ENCODE data around the gene WDR43.

Gene WDR43

DNA sequence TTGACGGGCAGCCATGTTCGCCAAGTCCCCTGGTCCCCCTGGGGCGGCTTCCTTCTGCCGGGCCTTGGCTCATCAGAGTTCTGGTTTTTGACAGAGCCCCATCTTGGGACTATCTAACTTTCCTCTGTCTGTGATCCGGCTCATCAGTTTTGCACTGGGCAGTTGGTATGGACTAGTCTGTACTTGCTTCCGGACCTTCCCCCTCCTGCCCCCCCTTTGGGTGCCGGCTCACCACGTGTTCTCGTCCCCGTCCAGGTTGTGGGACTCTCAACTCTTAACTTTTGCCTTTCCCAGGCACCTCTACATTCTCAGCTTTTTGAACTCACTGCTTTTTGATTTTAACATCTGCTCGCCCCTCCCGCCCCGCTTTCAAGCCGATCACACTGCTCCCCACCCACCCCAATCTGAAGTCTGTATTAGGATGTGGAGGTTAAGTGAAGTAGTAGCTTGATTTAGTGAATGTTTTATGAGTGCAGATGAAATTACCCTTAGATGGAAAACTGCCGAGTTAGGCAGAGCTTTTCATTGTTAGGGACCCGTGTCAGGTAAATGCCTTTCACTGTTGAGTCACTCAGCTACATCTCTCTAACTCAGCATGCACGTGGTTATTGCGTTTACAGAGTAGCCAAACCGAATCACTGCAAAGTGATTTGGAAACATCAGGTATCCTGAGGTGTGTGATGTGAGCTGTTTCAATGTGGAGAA lies 874 bp downstream of the WDR43 start (continued):
- TF ChIP-seq, protein P1, sequence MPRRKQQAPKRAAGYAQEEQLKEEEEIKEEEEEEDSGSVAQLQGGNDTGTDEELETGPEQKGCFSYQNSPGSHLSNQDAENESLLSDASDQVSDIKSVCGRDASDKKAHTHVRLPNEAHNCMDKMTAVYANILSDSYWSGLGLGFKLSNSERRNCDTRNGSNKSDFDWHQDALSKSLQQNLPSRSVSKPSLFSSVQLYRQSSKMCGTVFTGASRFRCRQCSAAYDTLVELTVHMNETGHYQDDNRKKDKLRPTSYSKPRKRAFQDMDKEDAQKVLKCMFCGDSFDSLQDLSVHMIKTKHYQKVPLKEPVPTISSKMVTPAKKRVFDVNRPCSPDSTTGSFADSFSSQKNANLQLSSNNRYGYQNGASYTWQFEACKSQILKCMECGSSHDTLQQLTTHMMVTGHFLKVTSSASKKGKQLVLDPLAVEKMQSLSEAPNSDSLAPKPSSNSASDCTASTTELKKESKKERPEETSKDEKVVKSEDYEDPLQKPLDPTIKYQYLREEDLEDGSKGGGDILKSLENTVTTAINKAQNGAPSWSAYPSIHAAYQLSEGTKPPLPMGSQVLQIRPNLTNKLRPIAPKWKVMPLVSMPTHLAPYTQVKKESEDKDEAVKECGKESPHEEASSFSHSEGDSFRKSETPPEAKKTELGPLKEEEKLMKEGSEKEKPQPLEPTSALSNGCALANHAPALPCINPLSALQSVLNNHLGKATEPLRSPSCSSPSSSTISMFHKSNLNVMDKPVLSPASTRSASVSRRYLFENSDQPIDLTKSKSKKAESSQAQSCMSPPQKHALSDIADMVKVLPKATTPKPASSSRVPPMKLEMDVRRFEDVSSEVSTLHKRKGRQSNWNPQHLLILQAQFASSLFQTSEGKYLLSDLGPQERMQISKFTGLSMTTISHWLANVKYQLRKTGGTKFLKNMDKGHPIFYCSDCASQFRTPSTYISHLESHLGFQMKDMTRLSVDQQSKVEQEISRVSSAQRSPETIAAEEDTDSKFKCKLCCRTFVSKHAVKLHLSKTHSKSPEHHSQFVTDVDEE (CRISPR knock-in tag; IDR thresholded peaks at IDR 0.05), result no peak
- TF ChIP-seq ARNTL (CRISPR knock-in tag; IDR thresholded peaks at IDR 0.05; ENCODE audit: borderline replicate concordance, low read depth), result no peak
- no peak for TF ChIP-seq ZFP30 (CRISPR knock-in tag; IDR thresholded peaks at IDR 0.05)
- TF ChIP-seq ZNF8 (CRISPR knock-in tag; IDR thresholded peaks at IDR 0.05), result no peak

DNA sequence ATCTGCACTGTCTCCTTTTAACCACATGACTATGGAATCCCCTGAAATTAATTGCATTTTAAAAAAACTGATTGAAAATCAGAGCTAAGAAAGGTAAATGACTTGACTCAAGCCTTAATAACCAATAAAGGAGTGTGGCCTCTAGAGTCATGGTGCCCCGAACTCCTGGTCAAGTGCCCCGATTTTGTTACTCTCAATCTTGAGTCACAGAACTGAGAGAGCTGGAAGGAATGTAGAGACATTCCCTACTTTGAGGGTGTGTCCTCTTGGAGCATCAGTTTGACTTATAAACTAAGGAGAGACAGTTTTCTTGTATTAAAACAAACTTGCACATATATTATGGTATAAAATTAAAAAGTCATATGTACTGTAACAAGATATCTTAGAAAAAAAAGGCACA lies 2.4 kb downstream of the WDR43 start:
- TF ChIP-seq ZNF70 (CRISPR knock-in tag; IDR thresholded peaks at IDR 0.05), result no peak
- TF ChIP-seq ZNF565 (CRISPR knock-in tag; conservative IDR thresholded peaks at IDR 0.05; ENCODE audit: low read depth), result no peak
- TF ChIP-seq ZNF8 (CRISPR knock-in tag; IDR thresholded peaks at IDR 0.05), result no peak
- no peak for TF ChIP-seq OSR1 (CRISPR knock-in tag; IDR thresholded peaks at IDR 0.05)
- no peak for TF ChIP-seq GLIS3 (CRISPR knock-in tag; IDR thresholded peaks at IDR 0.05)
- no peak for TF ChIP-seq ESRRG (CRISPR knock-in tag; IDR thresholded peaks at IDR 0.05)
- TF ChIP-seq TOX (CRISPR knock-in tag; IDR thresholded peaks at IDR 0.05; ENCODE audit: borderline replicate concordance), result no peak
- TF ChIP-seq ZFP3 (CRISPR knock-in tag; IDR thresholded peaks at IDR 0.05), result no peak
- TF ChIP-seq, protein P2, sequence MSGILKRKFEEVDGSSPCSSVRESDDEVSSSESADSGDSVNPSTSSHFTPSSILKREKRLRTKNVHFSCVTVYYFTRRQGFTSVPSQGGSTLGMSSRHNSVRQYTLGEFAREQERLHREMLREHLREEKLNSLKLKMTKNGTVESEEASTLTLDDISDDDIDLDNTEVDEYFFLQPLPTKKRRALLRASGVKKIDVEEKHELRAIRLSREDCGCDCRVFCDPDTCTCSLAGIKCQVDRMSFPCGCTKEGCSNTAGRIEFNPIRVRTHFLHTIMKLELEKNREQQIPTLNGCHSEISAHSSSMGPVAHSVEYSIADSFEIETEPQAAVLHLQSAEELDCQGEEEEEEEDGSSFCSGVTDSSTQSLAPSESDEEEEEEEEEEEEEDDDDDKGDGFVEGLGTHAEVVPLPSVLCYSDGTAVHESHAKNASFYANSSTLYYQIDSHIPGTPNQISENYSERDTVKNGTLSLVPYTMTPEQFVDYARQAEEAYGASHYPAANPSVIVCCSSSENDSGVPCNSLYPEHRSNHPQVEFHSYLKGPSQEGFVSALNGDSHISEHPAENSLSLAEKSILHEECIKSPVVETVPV (CRISPR knock-in tag; IDR thresholded peaks at IDR 0.05), result no peak
- TF ChIP-seq PPARA (CRISPR knock-in tag; IDR thresholded peaks at IDR 0.05; ENCODE audit: borderline replicate concordance), result no peak
- no peak for TF ChIP-seq ZFP30 (CRISPR knock-in tag; IDR thresholded peaks at IDR 0.05)
- TF ChIP-seq, protein P3, sequence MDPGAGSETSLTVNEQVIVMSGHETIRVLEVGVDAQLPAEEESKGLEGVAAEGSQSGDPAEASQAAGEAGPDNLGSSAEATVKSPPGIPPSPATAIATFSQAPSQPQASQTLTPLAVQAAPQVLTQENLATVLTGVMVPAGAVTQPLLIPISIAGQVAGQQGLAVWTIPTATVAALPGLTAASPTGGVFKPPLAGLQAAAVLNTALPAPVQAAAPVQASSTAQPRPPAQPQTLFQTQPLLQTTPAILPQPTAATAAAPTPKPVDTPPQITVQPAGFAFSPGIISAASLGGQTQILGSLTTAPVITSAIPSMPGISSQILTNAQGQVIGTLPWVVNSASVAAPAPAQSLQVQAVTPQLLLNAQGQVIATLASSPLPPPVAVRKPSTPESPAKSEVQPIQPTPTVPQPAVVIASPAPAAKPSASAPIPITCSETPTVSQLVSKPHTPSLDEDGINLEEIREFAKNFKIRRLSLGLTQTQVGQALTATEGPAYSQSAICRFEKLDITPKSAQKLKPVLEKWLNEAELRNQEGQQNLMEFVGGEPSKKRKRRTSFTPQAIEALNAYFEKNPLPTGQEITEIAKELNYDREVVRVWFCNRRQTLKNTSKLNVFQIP (CRISPR knock-in tag; IDR thresholded peaks at IDR 0.05; ENCODE audit: borderline replicate concordance, low read depth), result no peak
- no peak for TF ChIP-seq SNAI2 (CRISPR knock-in tag; IDR thresholded peaks at IDR 0.05)
- no peak for TF ChIP-seq ZC3H10 (CRISPR knock-in tag; IDR thresholded peaks at IDR 0.05)
- no peak for ATAC-seq

DNA sequence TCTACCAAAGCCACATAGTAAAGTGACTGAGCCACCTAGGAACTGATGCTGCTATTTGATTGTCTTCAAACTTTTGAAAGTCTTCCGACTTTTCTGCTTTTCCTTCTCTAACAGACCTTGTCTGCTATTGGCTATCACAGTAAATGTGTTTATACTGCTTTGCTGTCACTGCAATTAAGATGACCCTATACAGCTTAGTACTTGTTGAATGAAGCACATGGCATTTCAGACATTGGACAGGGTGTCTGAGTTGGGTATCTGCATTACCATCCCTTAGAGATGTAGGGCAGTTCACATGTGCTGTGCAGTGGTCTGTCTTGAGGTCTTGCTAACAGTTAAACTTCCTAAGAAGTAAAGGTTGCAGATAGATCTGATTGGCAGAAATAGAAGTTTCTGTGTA lies 3.6 kb downstream of the WDR43 start:
- TF ChIP-seq TCF4 (CRISPR knock-in tag; IDR thresholded peaks at IDR 0.05; ENCODE audit: borderline replicate concordance) (no peak), SNAI2 (CRISPR knock-in tag; IDR thresholded peaks at IDR 0.05) (no peak), ISL1 (CRISPR knock-in tag; IDR thresholded peaks at IDR 0.05) (no peak), ZNF8 (CRISPR knock-in tag; IDR thresholded peaks at IDR 0.05) (no peak), ZC3H10 (CRISPR knock-in tag; IDR thresholded peaks at IDR 0.05) (no peak), TOX (CRISPR knock-in tag; IDR thresholded peaks at IDR 0.05; ENCODE audit: borderline replicate concordance) (no peak), ARNTL (CRISPR knock-in tag; IDR thresholded peaks at IDR 0.05; ENCODE audit: borderline replicate concordance, low read depth) (no peak), CSDC2 (CRISPR knock-in tag; IDR thresholded peaks at IDR 0.05) (no peak)
- TF ChIP-seq, protein P1 (CRISPR knock-in tag; IDR thresholded peaks at IDR 0.05), result no peak
- TF ChIP-seq, protein P4, sequence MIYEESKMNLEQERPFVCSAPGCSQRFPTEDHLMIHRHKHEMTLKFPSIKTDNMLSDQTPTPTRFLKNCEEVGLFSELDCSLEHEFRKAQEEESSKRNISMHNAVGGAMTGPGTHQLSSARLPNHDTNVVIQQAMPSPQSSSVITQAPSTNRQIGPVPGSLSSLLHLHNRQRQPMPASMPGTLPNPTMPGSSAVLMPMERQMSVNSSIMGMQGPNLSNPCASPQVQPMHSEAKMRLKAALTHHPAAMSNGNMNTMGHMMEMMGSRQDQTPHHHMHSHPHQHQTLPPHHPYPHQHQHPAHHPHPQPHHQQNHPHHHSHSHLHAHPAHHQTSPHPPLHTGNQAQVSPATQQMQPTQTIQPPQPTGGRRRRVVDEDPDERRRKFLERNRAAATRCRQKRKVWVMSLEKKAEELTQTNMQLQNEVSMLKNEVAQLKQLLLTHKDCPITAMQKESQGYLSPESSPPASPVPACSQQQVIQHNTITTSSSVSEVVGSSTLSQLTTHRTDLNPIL (CRISPR knock-in tag; IDR thresholded peaks at IDR 0.05; ENCODE audit: low read depth), result no peak
- ATAC-seq, result no peak

Data from SK-N-SH treated with all-trans-retinoic acid at 6 μM for 48 hours (cell line).